Measurements from ENCODE around the gene SMARCD3. TPM values are rescaled to one million over a fixed set of nuclear protein-coding genes. Genes with fewer than 3 reads are reported as not detected.

SMARCD3 gene
- total RNA-seq, 6 experiments from 2014 or later: 28.0 to 32.9 (median 31.2) TPM

- peak overlapping the region; percentile 99 for H3K27ac Mint-ChIP-seq
- DNase-seq: peak; percentile 85
- H3K4me1 Mint-ChIP-seq (ENCODE audit: low read depth): peaks cover 49% of the 10 kb centered on the region
- no peaks in the 10 kb centered on the region for H3K9me3 Mint-ChIP-seq
- H3K36me3 Mint-ChIP-seq (ENCODE audit: low read depth): peaks cover 19% of the 10 kb centered on the region
- H3K27me3 Mint-ChIP-seq (ENCODE audit: insufficient read depth): peaks cover 4% of the 10 kb centered on the region
- peak overlapping the region; percentile 99 for H3K4me3 Mint-ChIP-seq
- TF ChIP-seq CTCF (IDR thresholded peaks at IDR 0.05): no peak
Observed at GRCh38 chr7:151232917-151233701, 15.4 kb downstream of the SMARCD3 start.

GRCh38 chr7:151232091-151232916, 16.2 kb downstream of the SMARCD3 start, which contains the start of gene CHPF2:
Gene CHPF2 (plus strand): TSS chr7:151232483. CDS start chr7:151234012, 1,529 bp downstream.
- Mint-ChIP-seq H3K36me3 (ENCODE audit: low read depth) (peaks cover 19% of the 10 kb centered on the region), H3K27me3 (ENCODE audit: insufficient read depth) (peaks cover 4% of the 10 kb centered on the region), H3K9me3 (no peaks in the 10 kb centered on the region), H3K27ac (peak within 1 kb of the TSS; percentile 99), H3K4me3 (peak within 1 kb of the TSS; percentile 99), H3K4me1 (ENCODE audit: low read depth) (peaks cover 55% of the 10 kb centered on the region)
- no peak for TF ChIP-seq CTCF (IDR thresholded peaks at IDR 0.05)
- peak; percentile 87 for DNase-seq

- Mint-ChIP-seq H3K4me1 (ENCODE audit: low read depth) (peaks cover 55% of the 10 kb centered on the region), H3K27ac (peak overlapping the region; percentile 99; the same call in 1 of the 2 replicates), H3K9me3 (no peaks in the 10 kb centered on the region), H3K36me3 (ENCODE audit: low read depth) (peaks cover 20% of the 10 kb centered on the region), H3K4me3 (peak overlapping the region; percentile 99; the same call in 1 of the 2 replicates), H3K27me3 (ENCODE audit: insufficient read depth) (peaks cover 4% of the 10 kb centered on the region)
- DNase-seq: no peak
- no peak for TF ChIP-seq CTCF (IDR thresholded peaks at IDR 0.05)
Observed at GRCh38 chr7:151231080-151231479, 17.4 kb downstream of the SMARCD3 start.

GRCh38 chr7:151229249-151229648, 19.2 kb downstream of the SMARCD3 start:
- TF ChIP-seq CTCF (IDR thresholded peaks at IDR 0.05): no peak
- no peak for DNase-seq
- Mint-ChIP-seq H3K27me3 (ENCODE audit: insufficient read depth) (peaks cover 4% of the 10 kb centered on the region), H3K36me3 (ENCODE audit: low read depth) (peaks cover 36% of the 10 kb centered on the region), H3K4me1 (ENCODE audit: low read depth) (peaks cover 58% of the 10 kb centered on the region), H3K4me3 (no peak overlapping the region), H3K9me3 (no peaks in the 10 kb centered on the region), H3K27ac (no peak overlapping the region)

GRCh38 chr7:151228024-151228866, 20.2 kb downstream of the SMARCD3 start:
- Mint-ChIP-seq H3K4me3 (peak overlapping the region; percentile 97), H3K9me3 (no peaks in the 10 kb centered on the region), H3K36me3 (ENCODE audit: low read depth) (peaks cover 35% of the 10 kb centered on the region), H3K27ac (peak overlapping the region; percentile 96), H3K27me3 (ENCODE audit: insufficient read depth) (peaks cover 4% of the 10 kb centered on the region), H3K4me1 (ENCODE audit: low read depth) (peaks cover 48% of the 10 kb centered on the region)
- TF ChIP-seq CTCF (IDR thresholded peaks at IDR 0.05): no peak
- no peak for DNase-seq

Data from HFFc6 (cell line).